ENCODE results near the gene ITPR1.

DNA sequence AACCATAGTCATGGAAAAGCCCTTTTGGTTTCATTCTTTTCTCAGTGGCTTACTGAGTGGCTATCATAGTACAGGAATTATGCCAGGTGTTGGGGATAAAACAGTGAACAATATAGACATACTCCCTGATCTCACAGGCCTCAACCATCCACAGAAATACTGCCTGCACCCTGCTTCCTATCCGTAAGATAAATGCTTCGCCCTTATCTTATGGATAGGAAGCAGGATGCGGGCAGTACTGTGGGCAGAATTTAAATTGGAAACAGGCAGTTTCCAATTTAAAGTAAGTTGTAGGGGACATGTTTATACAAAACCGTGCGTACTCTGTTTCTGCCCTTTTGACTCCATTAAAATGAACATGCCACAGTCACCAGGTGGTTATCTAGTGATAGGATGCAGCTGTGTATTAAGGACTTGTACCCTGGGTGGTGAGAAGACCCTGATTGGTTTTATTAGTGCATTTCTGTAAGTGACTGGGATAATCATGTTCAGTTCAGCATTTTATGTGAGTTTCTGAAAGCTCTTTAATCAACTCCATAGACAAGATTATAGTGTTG is 344.3 kb downstream of the ITPR1 start:
- TF ChIP-seq CTCF (IDR thresholded peaks at IDR 0.05; ENCODE audit: poor library complexity, severe bottlenecking) (no peak), EP300 (conservative IDR thresholded peaks at IDR 0.05; ENCODE audit: poor library complexity, severe bottlenecking) (no peak), SMC3 (conservative IDR thresholded peaks at IDR 0.05; ENCODE audit: poor library complexity) (no peak), MXI1 (conservative IDR thresholded peaks at IDR 0.05; ENCODE audit: poor library complexity, severe bottlenecking) (no peak), REST (IDR thresholded peaks at IDR 0.05; ENCODE audit: borderline replicate concordance) (no peak), POLR2AphosphoS5 (IDR thresholded peaks at IDR 0.05) (no peak), EZH2 (IDR thresholded peaks at IDR 0.05; ENCODE audit: borderline replicate concordance, insufficient read depth, low read length, poor library complexity, severe bottlenecking) (no peak)

All from neural cell (in vitro differentiated cells).